Neural progenitor cell (in vitro differentiated cells): Measurements from ENCODE around the gene ARHGAP33. TPM values are rescaled to one million over a fixed set of nuclear protein-coding genes. Genes with fewer than 3 reads are reported as not detected.

ENCODE experiments used
- DNase-seq: peaks from one replicate; pipeline ENCODE4 v3.0.0-alpha.2; 2016; ENCODE audit warnings: low spot score
- H2AFZ ChIP-seq: fragments of 200-600 bp; sonication (generic); replicated peaks from 2 replicates; pipeline ENCODE4 v1.6.1; 2016; ENCODE audit warnings: antibody characterized with exemption
- H3F3A ChIP-seq: fragments of 200-600 bp; sonication (generic); 2 replicates; pipeline ENCODE4 v1.6.1; 2016; ENCODE audit warnings: antibody characterized with exemption, low read depth
- H3K27ac ChIP-seq: fragments of 200-600 bp; sonication (generic); 2 replicates; pipeline ENCODE4 v1.5.1; 2016; ENCODE audit warnings: mild to moderate bottlenecking
- H3K27me3 ChIP-seq: fragments of 200-600 bp; sonication (generic); 2 replicates; pipeline ENCODE4 v1.6.1; 2016; ENCODE audit warnings: mild to moderate bottlenecking, moderate library complexity
- H3K36me3 ChIP-seq: fragments of 200-600 bp; sonication (generic); 2 replicates; pipeline ENCODE4 v1.5.1; 2016
- H3K4me1 ChIP-seq: fragments of 200-600 bp; sonication (generic); 2 replicates; pipeline ENCODE4 v1.6.1; 2016; ENCODE audit warnings: mixed run types
- H3K4me2 ChIP-seq: fragments of 200-600 bp; sonication (generic); 2 replicates; pipeline ENCODE4 v1.6.1; 2016
- H3K4me3 ChIP-seq: fragments of 200-600 bp; sonication (generic); 2 replicates; pipeline ENCODE4 v1.5.1; 2016
- H3K79me2 ChIP-seq: fragments of 200-600 bp; sonication (generic); 2 replicates; pipeline ENCODE4 v1.6.1; 2016; ENCODE audit warnings: low read depth
- H3K9ac ChIP-seq: fragments of 200-600 bp; sonication (generic); 2 replicates; pipeline ENCODE4 v1.6.1; 2016
- H3K9me3 ChIP-seq: fragments of 200-600 bp; sonication (generic); 2 replicates; pipeline ENCODE4 v1.5.1; 2016; ENCODE audit warnings: low read depth
- H4K20me1 ChIP-seq: fragments of 200-600 bp; sonication (generic); 2 replicates; pipeline ENCODE4 v1.6.1; 2016; ENCODE audit warnings: low read depth
- H3K27ac Mint-ChIP-seq: 3 replicates; pipeline ENCODE4 v1.8.0; 2021; ENCODE audit warnings: mixed read lengths
- H3K27me3 Mint-ChIP-seq: 2 replicates; pipeline ENCODE4 v1.8.0; 2022; ENCODE audit warnings: low read depth, mild to moderate bottlenecking, inconsistent platforms, moderate library complexity, mixed read lengths; ENCODE audit not compliant: insufficient read depth
- H3K36me3 Mint-ChIP-seq: 3 replicates; pipeline ENCODE4 v1.8.0; 2021; ENCODE audit warnings: mixed read lengths
- H3K4me1 Mint-ChIP-seq: 3 replicates; pipeline ENCODE4 v1.8.0; 2021; ENCODE audit warnings: mixed read lengths
- H3K4me3 Mint-ChIP-seq: 3 replicates; pipeline ENCODE4 v1.8.0; 2021; ENCODE audit warnings: mild to moderate bottlenecking, moderate library complexity, mixed read lengths
- H3K9me3 Mint-ChIP-seq: 3 replicates; pipeline ENCODE4 v1.8.0; 2020; ENCODE audit warnings: mixed read lengths
- CTCF ChIP-seq: fragments of 200-600 bp; sonication (generic); IDR thresholded peaks from 2 replicates; pipeline ENCODE4 v1.5.1; 2017; ENCODE audit warnings: antibody characterized with exemption, mild to moderate bottlenecking
- EZH2 ChIP-seq: fragments of 200-600 bp; sonication (generic); IDR thresholded peaks from 2 replicates; pipeline ENCODE4 v1.6.1; 2017; ENCODE audit warnings: antibody characterized with exemption, mild to moderate bottlenecking, moderate library complexity
- EZH2phosphoT487 ChIP-seq: fragments of 200-600 bp; sonication (generic); IDR thresholded peaks from 2 replicates; pipeline ENCODE4 v1.6.1; 2017; ENCODE audit warnings: antibody characterized with exemption
- total RNA-seq: library from RNA; depleted of rRNA; stranded (reverse); fragments of >200 nt; gene quantifications from 2 replicates; pipeline ENCODE4 v1.2.3, GENCODE V29; 2015; ENCODE audit warnings: low replicate concordance

ARHGAP33 gene
- total RNA-seq, 1 donor from 2014 or later = 6.5 TPM

DNA sequence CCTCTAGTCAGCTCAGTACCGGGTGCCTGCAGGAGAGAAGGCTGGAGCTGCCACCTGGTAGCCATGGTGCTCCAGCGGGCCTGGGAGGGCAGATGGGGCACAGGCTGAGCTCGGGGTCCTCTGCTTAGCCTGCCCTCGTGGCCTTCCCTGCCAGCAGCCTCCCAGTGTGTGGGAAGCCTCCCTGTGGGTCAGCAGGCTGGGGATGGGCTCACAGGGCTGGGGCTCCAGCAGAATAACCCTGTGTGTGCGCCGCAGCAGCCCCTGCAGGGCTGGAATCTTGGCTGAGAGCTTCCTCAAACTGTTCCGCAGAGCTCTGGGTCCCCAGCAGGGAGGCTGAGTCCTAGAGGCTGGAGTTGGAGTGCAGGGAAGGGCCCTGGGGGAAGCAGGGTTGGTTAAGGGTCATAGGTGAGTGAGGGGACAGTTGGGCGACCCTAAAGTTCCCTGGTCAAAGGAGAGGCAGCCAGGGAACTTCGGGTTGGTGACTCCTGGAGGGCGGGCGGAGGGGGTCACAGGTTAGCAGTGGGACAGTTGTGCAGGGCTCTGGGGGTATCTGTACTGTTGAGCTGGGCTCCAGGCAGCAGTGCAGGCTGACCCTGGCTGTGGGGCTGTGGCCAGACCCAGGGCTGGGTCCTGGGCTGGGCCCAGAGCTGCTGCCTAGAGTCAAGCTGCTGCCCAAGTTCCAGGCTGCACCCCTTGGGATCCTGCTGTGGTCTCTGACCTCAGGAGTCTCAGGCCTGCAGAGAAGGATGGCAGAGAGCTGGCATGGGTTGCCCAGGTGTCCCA lies 14.0 kb downstream of the ARHGAP33 start:
- H3K27me3 ChIP-seq = peaks cover 15% of the 10 kb centered on the region
- TF ChIP-seq EZH2 = no peak
- no peak for TF ChIP-seq CTCF
- TF ChIP-seq EZH2phosphoT487 = no peak
- Mint-ChIP-seq H3K4me3 (no peak overlapping the region), H3K4me1 (no peaks in the 10 kb centered on the region), H3K27me3 (peaks cover 8% of the 10 kb centered on the region), H3K27ac (no peak overlapping the region), H3K9me3 (no peaks in the 10 kb centered on the region), H3K36me3 (peaks cover 1% of the 10 kb centered on the region)
- no peak overlapping the region for H3K4me3 ChIP-seq
- peaks cover 10% of the 10 kb centered on the region for H4K20me1 ChIP-seq
- no peaks in the 10 kb centered on the region for H3K36me3 ChIP-seq
- H3K4me2 ChIP-seq = no peak overlapping the region
- no peaks in the 10 kb centered on the region for H3K79me2 ChIP-seq
- DNase-seq = no peak
- H3K9me3 ChIP-seq = no peaks in the 10 kb centered on the region
- H3K27ac ChIP-seq = no peak overlapping the region
- no peak overlapping the region for H3K9ac ChIP-seq
- H3K4me1 ChIP-seq = peaks cover 5% of the 10 kb centered on the region
- no peak overlapping the region for H2AFZ ChIP-seq
- H3F3A ChIP-seq = peaks cover 6% of the 10 kb centered on the region

- no peak for DNase-seq
- no peaks in the 10 kb centered on the region for H3K4me1 ChIP-seq
- H3K4me2 ChIP-seq = no peak overlapping the region
- no peaks in the 10 kb centered on the region for H3K79me2 ChIP-seq
- peaks cover 15% of the 10 kb centered on the region for H3K27me3 ChIP-seq
- H2AFZ ChIP-seq = no peak overlapping the region
- Mint-ChIP-seq H3K36me3 (peaks cover 1% of the 10 kb centered on the region), H3K9me3 (no peaks in the 10 kb centered on the region), H3K27ac (no peak overlapping the region), H3K4me3 (no peak overlapping the region), H3K27me3 (peaks cover 10% of the 10 kb centered on the region), H3K4me1 (no peaks in the 10 kb centered on the region)
- H3F3A ChIP-seq = no peaks in the 10 kb centered on the region
- peaks cover 4% of the 10 kb centered on the region for H4K20me1 ChIP-seq
- H3K9me3 ChIP-seq = no peaks in the 10 kb centered on the region
- no peak overlapping the region for H3K4me3 ChIP-seq
- H3K36me3 ChIP-seq = no peaks in the 10 kb centered on the region
- no peak overlapping the region for H3K9ac ChIP-seq
- no peak for TF ChIP-seq CTCF
- no peak for TF ChIP-seq EZH2phosphoT487
- TF ChIP-seq EZH2 = no peak
- H3K27ac ChIP-seq = no peak overlapping the region
These were observed 14.9 kb downstream of the ARHGAP33 start for GRCh38 chr19:35789978-35790944.

DNA sequence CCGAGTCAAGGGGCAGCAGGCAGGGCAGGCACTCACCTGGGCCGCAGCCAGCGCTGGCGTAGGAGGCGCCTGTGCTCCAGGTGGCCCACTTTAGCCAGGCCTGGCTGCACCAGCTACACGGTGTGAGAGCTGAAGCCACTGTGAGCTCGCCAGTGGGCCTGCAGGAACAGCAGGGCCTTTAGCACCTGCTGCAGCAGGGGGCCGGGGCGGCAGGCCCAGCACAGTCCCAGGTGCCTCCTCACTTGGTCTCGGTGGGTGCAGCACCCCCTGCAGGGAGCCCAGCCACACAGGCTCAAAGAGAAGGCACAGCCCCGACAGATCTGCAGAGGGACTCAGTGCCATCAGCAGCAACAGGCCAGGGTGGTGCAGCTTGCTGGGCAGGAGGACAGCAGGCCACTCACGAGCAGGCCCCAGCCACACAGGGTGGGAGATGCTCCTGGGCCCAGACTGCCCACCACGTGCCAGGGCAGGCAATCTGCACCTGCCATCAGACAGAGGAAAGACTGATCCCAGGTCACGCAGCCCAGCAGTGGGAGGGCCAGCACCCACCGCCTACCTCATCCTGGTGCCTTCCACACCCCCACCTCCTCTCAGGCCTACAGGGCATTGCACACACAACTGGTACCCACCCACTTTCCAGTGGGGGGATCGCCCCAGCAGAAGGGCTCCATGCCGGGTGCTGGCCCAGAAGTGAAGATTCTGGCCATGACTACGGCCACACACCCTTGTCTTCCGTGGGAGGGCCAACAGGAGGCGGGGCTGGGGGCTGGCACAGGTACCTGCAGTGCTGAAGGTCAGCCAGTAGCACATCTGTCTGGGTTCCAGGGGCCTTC lies 15.8 kb downstream of the ARHGAP33 start:
- H3K9ac ChIP-seq = no peak overlapping the region
- peaks cover 1% of the 10 kb centered on the region for H3K36me3 Mint-ChIP-seq
- no peak overlapping the region for H3K27ac ChIP-seq
- no peaks in the 10 kb centered on the region for H3K9me3 ChIP-seq
- H3K27me3 ChIP-seq = peaks cover 18% of the 10 kb centered on the region
- no peak overlapping the region for H3K4me2 ChIP-seq
- no peak overlapping the region for H3K4me3 ChIP-seq
- no peaks in the 10 kb centered on the region for H3K4me1 Mint-ChIP-seq
- H3K27ac Mint-ChIP-seq = no peak overlapping the region
- H3K27me3 Mint-ChIP-seq = peaks cover 15% of the 10 kb centered on the region
- DNase-seq = no peak
- no peaks in the 10 kb centered on the region for H3F3A ChIP-seq
- no peaks in the 10 kb centered on the region for H3K9me3 Mint-ChIP-seq
- H2AFZ ChIP-seq = no peak overlapping the region
- no peak overlapping the region for H3K4me3 Mint-ChIP-seq
- no peaks in the 10 kb centered on the region for H3K4me1 ChIP-seq
- TF ChIP-seq CTCF (no peak), EZH2 (no peak), EZH2phosphoT487 (no peak)
- H3K79me2 ChIP-seq = no peaks in the 10 kb centered on the region
- H3K36me3 ChIP-seq = no peaks in the 10 kb centered on the region
- H4K20me1 ChIP-seq = no peaks in the 10 kb centered on the region
